HG02884 (cell line): ENCODE data around the gene ERBB4.
"Not testable (repeated sequence)": the region's sequence is repeated elsewhere in the genome, so short reads cannot be mapped to it uniquely, and the experiment has no call there.

Experiments used
- ATAC-seq: cut with Tn5 transposase; IDR thresholded peaks from one replicate; pipeline ENCODE4 v1.9.1; 2021; ENCODE audit warnings: mild to moderate bottlenecking, moderate library complexity; ENCODE audit not compliant: unreplicated experiment

Gene ERBB4

DNA sequence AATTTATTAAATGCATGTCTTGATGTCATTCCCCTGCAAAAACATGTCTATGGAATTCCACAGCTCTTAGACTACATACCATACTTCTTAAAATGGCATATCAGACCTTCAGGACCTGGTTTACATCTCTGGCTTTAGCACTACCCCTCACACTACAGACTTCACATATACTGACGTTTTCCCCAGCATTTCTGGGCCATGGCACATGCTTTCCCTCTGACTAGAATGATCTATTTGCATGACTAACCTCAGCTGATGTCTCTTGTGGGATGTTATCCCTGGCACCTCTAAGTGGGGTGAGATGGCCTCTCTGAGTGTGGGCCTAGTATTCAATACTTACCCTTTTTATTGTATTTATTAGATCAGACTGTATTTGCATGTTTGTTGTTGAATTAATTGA is 381.6 kb downstream of the ERBB4 start:
- ATAC-seq: no peak

GRCh38 chr2:212156088-212156487 is 382.5 kb downstream of the ERBB4 start:
- ATAC-seq: no peak

DNA sequence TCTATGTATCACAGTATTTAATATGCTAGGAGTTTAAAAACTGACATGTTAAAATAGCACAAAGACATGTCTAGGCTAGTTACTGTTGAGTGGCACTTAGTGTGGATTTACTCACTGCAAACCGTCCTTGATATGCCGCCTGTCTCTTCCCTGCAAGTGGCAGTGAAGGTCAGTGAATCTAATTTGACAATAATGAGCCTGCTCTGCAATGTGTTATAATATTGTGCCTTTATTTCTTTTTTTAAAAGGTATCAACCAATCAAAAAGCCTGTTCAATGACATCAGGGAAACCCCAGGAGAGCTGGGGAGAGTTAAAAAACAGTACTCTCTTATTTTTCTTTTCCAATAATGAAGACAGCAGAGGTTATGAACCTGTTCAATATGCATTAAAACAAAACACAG is 384.1 kb downstream of the ERBB4 start:
- no peak for ATAC-seq

GRCh38 chr2:212153923-212154322 is 384.7 kb downstream of the ERBB4 start:
- ATAC-seq: no peak

- ATAC-seq: no peak
Observed at GRCh38 chr2:212147921-212148513, 390.6 kb downstream of the ERBB4 start.

- ATAC-seq: no peak
Observed at GRCh38 chr2:212146416-212146815, 392.2 kb downstream of the ERBB4 start.

- ATAC-seq: no peak
Observed at GRCh38 chr2:212145121-212145520, 393.5 kb downstream of the ERBB4 start.

GRCh38 chr2:212142631-212143030 is 396.0 kb downstream of the ERBB4 start:
- ATAC-seq: no peak

DNA sequence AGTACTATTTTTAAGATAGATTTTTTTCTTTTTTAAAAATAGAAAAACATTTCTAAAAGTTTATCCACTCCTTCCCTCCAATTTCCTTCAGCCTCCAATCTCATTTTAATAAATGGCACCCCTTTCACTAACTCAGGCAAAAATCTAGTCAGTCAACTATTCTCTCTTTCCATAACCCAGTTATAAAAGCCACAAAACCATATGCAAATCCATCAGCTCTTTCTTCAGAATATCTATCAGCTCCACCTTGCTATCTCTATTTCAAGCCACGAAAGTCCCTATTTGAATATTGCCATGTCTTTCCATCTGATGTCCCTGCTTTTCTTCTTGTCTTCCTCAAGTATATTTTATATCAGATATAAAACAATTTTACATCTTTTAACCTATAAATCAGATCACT is 397.1 kb downstream of the ERBB4 start:
- ATAC-seq: no peak

- no peak for ATAC-seq
Observed at GRCh38 chr2:212136216-212136795, 402.3 kb downstream of the ERBB4 start.

DNA sequence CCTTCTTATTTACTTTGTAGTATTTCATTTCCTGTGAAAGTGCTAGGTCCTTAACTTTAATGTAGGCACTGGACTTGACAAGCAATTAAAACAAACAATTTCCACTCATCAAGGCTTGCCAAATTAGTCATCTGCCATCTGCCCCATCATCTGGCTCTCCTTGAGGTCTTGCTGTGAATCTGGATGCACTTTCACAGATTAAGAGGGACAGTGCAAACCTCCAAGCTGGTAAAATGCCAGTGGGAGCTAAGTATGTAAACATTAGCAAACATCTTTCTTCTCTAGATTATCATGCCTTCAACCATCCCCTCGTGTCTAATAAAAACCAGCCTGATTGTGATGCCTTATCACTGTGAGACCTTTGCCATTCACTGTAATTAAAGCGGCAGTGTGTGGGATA is 402.9 kb downstream of the ERBB4 start:
- no peak for ATAC-seq

- no peak for ATAC-seq
Observed at GRCh38 chr2:212133337-212133736, 405.3 kb downstream of the ERBB4 start.

GRCh38 chr2:212124598-212124997 is 414.0 kb downstream of the ERBB4 start:
- ATAC-seq: no peak

GRCh38 chr2:212119591-212119990 is 419.0 kb downstream of the ERBB4 start:
- ATAC-seq: no peak

GRCh38 chr2:212117926-212118325 is 420.7 kb downstream of the ERBB4 start:
- ATAC-seq: no peak

DNA sequence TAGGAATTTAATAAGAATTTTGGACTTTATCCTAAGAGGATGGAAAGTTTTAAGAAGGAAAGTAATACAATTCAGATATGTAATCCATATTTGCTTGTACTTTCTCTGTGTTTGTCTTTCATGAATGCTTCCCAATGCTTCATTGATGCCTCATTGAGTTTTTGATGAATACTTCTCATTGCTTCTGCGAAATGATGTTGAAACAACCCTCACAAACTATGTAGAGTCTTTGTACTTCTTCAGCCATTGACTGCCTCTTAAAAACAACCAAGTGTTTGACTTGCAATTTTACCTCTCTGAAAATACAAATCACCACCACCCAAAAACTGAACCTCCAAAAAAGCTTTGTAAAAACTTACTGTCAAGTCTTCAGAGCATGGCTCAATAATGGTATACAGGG is 424.1 kb downstream of the ERBB4 start:
- ATAC-seq: no peak

DNA sequence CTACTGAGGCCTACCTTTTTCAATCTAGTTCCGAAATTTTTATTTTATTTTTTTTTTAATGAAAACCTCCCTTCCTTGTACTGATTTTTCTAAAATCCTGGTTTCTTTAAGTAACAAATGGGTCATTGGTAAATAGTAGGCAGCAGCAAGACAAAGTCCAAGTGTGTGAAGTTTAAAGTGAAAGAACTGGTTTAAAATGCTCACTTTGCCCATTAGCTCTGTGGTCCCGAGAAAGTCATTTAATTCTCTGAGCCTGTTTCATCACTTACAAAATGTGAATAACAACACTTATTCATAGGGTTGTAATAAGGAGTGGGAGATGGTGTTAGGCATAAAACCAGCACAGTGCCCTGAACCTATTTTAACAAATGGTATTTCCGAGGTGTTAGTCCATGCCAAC is 426.2 kb downstream of the ERBB4 start:
- no peak for ATAC-seq

GRCh38 chr2:212109792-212110680 is 428.6 kb downstream of the ERBB4 start:
- ATAC-seq: no peak

DNA sequence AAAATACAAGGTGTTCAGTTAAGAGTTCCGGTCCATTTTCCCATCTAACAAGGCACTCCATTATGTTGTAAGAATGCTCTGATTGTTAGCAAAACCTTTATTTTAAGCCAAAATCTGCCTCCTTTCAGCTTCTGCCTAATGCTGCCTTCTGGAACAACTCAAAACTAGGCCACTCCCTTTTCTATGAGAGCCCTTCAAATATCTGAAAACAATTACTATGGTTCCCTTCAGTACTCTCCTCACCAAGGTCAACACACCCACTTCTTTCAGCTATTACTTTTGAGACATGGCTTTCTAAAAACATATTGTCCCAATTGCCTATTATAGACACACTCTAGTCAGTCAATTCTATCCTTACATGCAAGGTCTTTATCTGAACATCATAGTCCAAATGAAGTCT is 429.4 kb downstream of the ERBB4 start:
- ATAC-seq: no peak

- no peak for ATAC-seq
Observed at GRCh38 chr2:212107989-212108388, 430.6 kb downstream of the ERBB4 start.

DNA sequence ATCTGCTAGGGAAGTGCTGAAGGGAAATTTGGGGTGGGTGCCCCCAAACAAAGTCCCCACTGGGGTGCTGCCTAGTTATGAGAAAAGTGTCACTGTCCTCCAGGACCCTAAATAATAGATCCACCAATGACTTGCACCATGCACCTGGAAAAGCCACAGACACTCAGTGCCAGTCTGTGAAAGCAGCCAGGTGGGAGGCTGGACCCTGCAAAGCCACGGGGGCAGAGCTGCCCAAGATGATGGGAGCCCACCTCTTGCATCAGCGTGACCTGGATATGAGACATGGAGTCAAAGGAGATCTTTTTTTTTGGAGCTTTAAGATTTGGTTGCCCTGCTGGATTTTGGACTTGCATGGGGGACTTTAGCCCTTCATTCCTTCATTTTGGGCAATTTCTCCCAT is 431.6 kb downstream of the ERBB4 start:
- no peak for ATAC-seq

- ATAC-seq: not testable (repeated sequence)
Observed at GRCh38 chr2:212106536-212106935, 432.1 kb downstream of the ERBB4 start.
